ENCODE data around the gene LHFPL2. TPM values are rescaled to one million over a fixed set of nuclear protein-coding genes. Genes with fewer than 3 reads are reported as not detected.

Gene LHFPL2
- total and polyA plus RNA-seq, 2 of the 4 experiments (the other 2 are of a cell fraction) = 6.5 to 11.3 TPM

- Histone ChIP-seq H3K9me1 (ENCODE audit: insufficient read depth, low read length) (peaks cover 22% of the 10 kb centered on the region), H3K27ac (ENCODE audit: insufficient read depth, low read length) (no peak overlapping the region), H3K4ac (ENCODE audit: low read depth, low read length) (peak overlapping the region; percentile 71), H4K20me1 (ENCODE audit: insufficient read depth, low read length) (peaks cover 34% of the 10 kb centered on the region; the same call in 1 of the 2 replicates), H3K56ac (ENCODE audit: extremely low read depth, insufficient read depth, low read length) (no peak overlapping the region), H2AK5ac (ENCODE audit: low read depth, low read length) (peak overlapping the region; percentile 58), H3K4me2 (ENCODE audit: low read depth, low read length) (no peak overlapping the region), H2BK15ac (ENCODE audit: low read depth, low read length) (peak overlapping the region; percentile 38; the same call in 2 of the 3 replicates), H3K27me3 (ENCODE audit: control insufficient read depth, insufficient read depth, low read length) (no peaks in the 10 kb centered on the region), H2AK9ac (replicated peaks; ENCODE audit: low read depth, low read length, poor library complexity) (peak overlapping the region; percentile 59), H3K18ac (ENCODE audit: low read depth, low read length) (no peak overlapping the region), H2BK120ac (ENCODE audit: low read depth, low read length) (no peak overlapping the region), H3K4me1 (ENCODE audit: control insufficient read depth, insufficient read depth, low read length) (peaks cover 17% of the 10 kb centered on the region), H3K4me3 (ENCODE audit: insufficient read depth, low read depth, low read length) (no peak overlapping the region), H3K79me1 (ENCODE audit: low read depth in 1 of 2, low read length in 2 of 2) (peaks cover 19 to 79% of the 10 kb centered on the region in 2 experiments), H3K36me3 (ENCODE audit: control insufficient read depth, insufficient read depth, low read length) (peaks cover 57% of the 10 kb centered on the region), H4K91ac (ENCODE audit: insufficient read depth, low read depth, low read length) (peak overlapping the region; percentile 15; the same call in 1 of the 2 replicates), H2BK20ac (ENCODE audit: low read depth, low read length) (peak overlapping the region; percentile 54), H3K9ac (ENCODE audit: low read depth, low read length) (no peak overlapping the region), H2BK5ac (ENCODE audit: low read depth, low read length, poor library complexity, severe bottlenecking) (no peak overlapping the region), H2AFZ (replicated peaks; ENCODE audit: low read length, poor library complexity) (peak overlapping the region; percentile 15), H3K9me3 (ENCODE audit: control insufficient read depth, insufficient read depth, low read length) (no peaks in the 10 kb centered on the region), H3K23ac (ENCODE audit: low read depth, low read length) (peak overlapping the region; percentile 55), H4K8ac (ENCODE audit: low read depth in 2 of 2, low read length in 2 of 2) (no peak overlapping the region), H3K14ac (replicated peaks; ENCODE audit: low read depth, low read length) (peak overlapping the region; percentile 57; the same call in 1 of the 2 replicates), H4K5ac (ENCODE audit: low read depth, low read length) (no peak overlapping the region)
- intact Hi-C loops (cut with micrococcal nuclease) (loop anchor here (5.0 to 10.0 kb wide), 3 partner anchors 160 to 302 kb away; partner anchors contain the start of gene SCAMP1), dilution Hi-C loops (cut with HindIII; ENCODE audit: low sequenced_read_pairs, unreplicated experiment) (no loop called here), in situ Hi-C loops (cut with MboI; ENCODE audit: low sequenced_read_pairs) (no loop called here)
- CTCF ChIA-PET = interaction anchor here (0.7 to 1.6 kb wide), 10 partner anchors 11 to 293 kb away, joined by 3 to 6 read pairs (median 4); no protein-coding TSS in a partner anchor
- TF ChIP-seq CEBPB (IDR thresholded peaks at IDR 0.05; ENCODE audit: low read depth, low read length) (no peak), RCOR1 (IDR thresholded peaks at IDR 0.05; ENCODE audit: insufficient replicate concordance, low read length) (no peak), USF2 (IDR thresholded peaks at IDR 0.05; ENCODE audit: low read depth, low read length) (no peak), ELK1 (IDR thresholded peaks at IDR 0.05; ENCODE audit: borderline replicate concordance, low read depth, low read length) (no peak), CTCF (conservative IDR thresholded peaks at IDR 0.05; ENCODE audit: low read depth, low read length) (peak; percentile 48), RAD21 (IDR thresholded peaks at IDR 0.05; ENCODE audit: low read length) (peak; percentile 65), MAFK (IDR thresholded peaks at IDR 0.05; ENCODE audit: low read depth, low read length) (no peak), SMC3 (IDR thresholded peaks at IDR 0.05; ENCODE audit: low read depth, low read length) (peak; percentile 55), CHD1 (IDR thresholded peaks at IDR 0.05; ENCODE audit: low read depth, low read length) (no peak), POLR2A (IDR thresholded peaks at IDR 0.05; ENCODE audit: low read depth, low read length) (no peak), MAZ (IDR thresholded peaks at IDR 0.05; ENCODE audit: borderline replicate concordance, low read depth, low read length) (no peak), BHLHE40 (IDR thresholded peaks at IDR 0.05; ENCODE audit: low read depth, low read length) (no peak), RFX5 (IDR thresholded peaks at IDR 0.05; ENCODE audit: low read depth, low read length) (no peak), NFE2L2 (IDR thresholded peaks at IDR 0.05; ENCODE audit: low read depth, low read length) (no peak), FOS (IDR thresholded peaks at IDR 0.05; ENCODE audit: low read depth, low read length) (no peak), MXI1 (IDR thresholded peaks at IDR 0.05; ENCODE audit: borderline replicate concordance, low read depth, low read length) (no peak)
- POLR2A ChIA-PET (ENCODE audit: unreplicated experiment) = no interaction called here
- no TSS peak for BruUV-seq (replicated peaks)
- 0 out of 2 replicates have a peak, but pooled peaks have one; percentile 16 for ATAC-seq (ENCODE audit: low read depth)
- 100% methylated on average over 1 of the region's 3 CpGs; no CpG with 5 or more reads in 1 of the 2 experiments for WGBS, 2 experiments (ENCODE audit: extremely low coverage in 2 of 2, insufficient read length in 1 of 2)
- no peak for DNase-seq
Observed at GRCh38 chr5:78627175-78627574, 21.4 kb downstream of the LHFPL2 start.

Data from IMR-90 (cell line).